H1 (cell line): ENCODE data around the gene SLAMF1. TPM values are rescaled to one million over a fixed set of nuclear protein-coding genes. Genes with fewer than 3 reads are reported as not detected.

ENCODE experiments used
- CTCF ChIA-PET: fragments of 300-600 bp; sonication (Branson Sonifier 250); formaldehyde crosslinking; loops from one replicate; lab custom pipeline; 2021; ENCODE audit not compliant: partially characterized antibody; lab: Charles Lee
- POLR2A ChIA-PET: fragments of 300-600 bp; sonication (Branson Sonifier 250); formaldehyde crosslinking; loops from one replicate; lab custom pipeline; 2021; ENCODE audit warnings: inconsistent platforms; ENCODE audit not compliant: partially characterized antibody; lab: Charles Lee
- DNase-seq, 2 experiments: peaks; one replicate each; pipeline versions ENCODE4 v3.0.0 to v3.0.0-alpha.2; 2010 to 2022; ENCODE audit warnings: low spot score in 2 of 2, low read depth in 1 of 2, mixed read lengths in 1 of 2
- FAIRE-seq: peaks from 2 replicates; lab custom pipeline; 2011; peaks lifted over from hg19 to GRCh38; lab: Jason Lieb, UNC
- H2AFZ ChIP-seq: 2 replicates; pipeline ENCODE4 v1.8.1; 2012; ENCODE audit warnings: low read length, inconsistent platforms
- H2AK5ac ChIP-seq: 2 replicates; pipeline ENCODE4 v1.6.1; 2013; ENCODE audit warnings: low read depth, low read length
- H2BK120ac ChIP-seq: replicated peaks from 2 replicates; pipeline ENCODE3; 2013; ENCODE audit warnings: low read depth, low read length, inconsistent platforms
- H2BK12ac ChIP-seq: 2 replicates; pipeline ENCODE4 v1.6.1; 2013; ENCODE audit warnings: low read depth, low read length
- H2BK15ac ChIP-seq: 2 replicates; pipeline ENCODE4 v1.6.1; 2013; ENCODE audit warnings: low read length
- H2BK20ac ChIP-seq: 2 replicates; pipeline ENCODE4 v1.6.1; 2013; ENCODE audit warnings: low read length
- H2BK5ac ChIP-seq: 2 replicates; pipeline ENCODE4 v1.6.1; 2013; ENCODE audit warnings: low read depth, low read length
- H3K14ac ChIP-seq: 2 replicates; pipeline ENCODE4 v1.6.1; 2013; ENCODE audit warnings: inconsistent platforms; ENCODE audit not compliant: insufficient read length
- H3K18ac ChIP-seq: 2 replicates; pipeline ENCODE4 v1.6.1; 2013; ENCODE audit warnings: low read length; ENCODE audit errors: extremely low read depth
- H3K23ac ChIP-seq: 2 replicates; pipeline ENCODE4 v1.6.1; 2013; ENCODE audit warnings: inconsistent platforms; ENCODE audit not compliant: insufficient read length
- H3K23me2 ChIP-seq: 2 replicates; pipeline ENCODE4 v1.6.1; 2013; ENCODE audit warnings: low read depth, low read length
- H3K27ac ChIP-seq: 2 replicates; pipeline ENCODE4 v1.6.1; 2011; ENCODE audit warnings: low read depth, low read length, inconsistent platforms
- H3K27me3 ChIP-seq, 4 experiments: replicated peaks in 1 of 4; 1 replicate in 1 of 4; 2 replicates in 3 of 4; pipeline versions ENCODE4 v1.6.1 to v1.8.1; 2011 to 2013; ENCODE audit warnings: low read length in 3 of 4, mild to moderate bottlenecking in 3 of 4, inconsistent platforms in 2 of 4, mixed read lengths in 2 of 4, moderate library complexity in 1 of 4; ENCODE audit not compliant: control insufficient read depth in 3 of 4, insufficient read depth in 3 of 4; ENCODE audit errors: extremely low read depth in 1 of 4
- H3K36me3 ChIP-seq, 4 experiments: 2 replicates each; pipeline versions ENCODE4 v1.6.1 to v1.8.1; 2011 to 2013; ENCODE audit warnings: mild to moderate bottlenecking in 4 of 4, low read length in 3 of 4, moderate library complexity in 2 of 4, control low read depth in 1 of 4, inconsistent platforms in 1 of 4; ENCODE audit not compliant: insufficient read depth in 4 of 4, control insufficient read depth in 2 of 4
- H3K4ac ChIP-seq: replicated peaks from 2 replicates; pipeline ENCODE3; 2013; ENCODE audit warnings: low read length, low read depth, mixed read lengths, inconsistent platforms; ENCODE audit not compliant: insufficient read length
- H3K4me1 ChIP-seq, 4 experiments: replicated peaks in 1 of 4; 1 replicate in 1 of 4; 2 replicates in 3 of 4; pipeline versions ENCODE4 v1.6.1 to v1.8.1; 2011 to 2013; ENCODE audit warnings: low read length in 3 of 4, inconsistent platforms in 2 of 4, mixed read lengths in 1 of 4; ENCODE audit not compliant: insufficient read depth in 4 of 4, control insufficient read depth in 3 of 4
- H3K4me2 ChIP-seq, 2 experiments: 2 replicates each; pipeline versions ENCODE4 v1.6.1 to v1.8.1; 2011 to 2013; ENCODE audit warnings: low read depth in 2 of 2, low read length in 2 of 2, control low read depth in 1 of 2, inconsistent platforms in 1 of 2, mild to moderate bottlenecking in 1 of 2; ENCODE audit not compliant: insufficient read depth in 1 of 2
- H3K4me3 ChIP-seq, 4 experiments: fragments of 200-600, 300-600 bp in 1 of 4; sonication (generic), shearing (Covaris generic), sonication (Bioruptor Twin) in 1 of 4; 2 replicates each; pipeline versions ENCODE4 v1.5.1 to v1.8.1; 2011 to 2016; ENCODE audit warnings: low read length in 4 of 4, low read depth in 3 of 4, control low read depth in 2 of 4, inconsistent platforms in 2 of 4, mild to moderate bottlenecking in 2 of 4, mixed read lengths in 1 of 4, moderate library complexity in 1 of 4; ENCODE audit not compliant: insufficient read depth in 2 of 4; ENCODE audit errors: extremely low read depth in 1 of 4
- H3K56ac ChIP-seq: replicated peaks from 2 replicates; pipeline ENCODE3; 2013; ENCODE audit warnings: low read depth, mild to moderate bottlenecking, mixed read lengths, low read length, inconsistent platforms; ENCODE audit not compliant: insufficient read length
- H3K79me1 ChIP-seq: 2 replicates; pipeline ENCODE4 v1.6.1; 2013; ENCODE audit warnings: low read depth, low read length, control low read depth
- H3K79me2 ChIP-seq, 2 experiments: 2 replicates each; pipeline versions ENCODE4 v1.6.1 to v1.8.1; 2012 to 2013; ENCODE audit warnings: low read length in 2 of 2, mild to moderate bottlenecking in 2 of 2, inconsistent platforms in 1 of 2; ENCODE audit not compliant: insufficient read depth in 2 of 2, control insufficient read depth in 1 of 2
- H3K9ac ChIP-seq, 4 experiments: replicated peaks in 1 of 4; 1 replicate in 1 of 4; 2 replicates in 3 of 4; pipeline versions ENCODE4 v1.6.1 to v1.8.1; 2011 to 2013; ENCODE audit warnings: low read depth in 3 of 4, low read length in 3 of 4, control low read depth in 2 of 4, mild to moderate bottlenecking in 2 of 4, moderate library complexity in 2 of 4, inconsistent platforms in 1 of 4; ENCODE audit errors: extremely low read depth in 1 of 4
- H3K9me3 ChIP-seq, 2 experiments: 2 replicates each; pipeline versions ENCODE4 v1.6.1 to v1.8.1; 2012 to 2013; ENCODE audit warnings: mild to moderate bottlenecking in 2 of 2, moderate library complexity in 2 of 2, control low read depth in 1 of 2, inconsistent platforms in 1 of 2, low read depth in 1 of 2, low read length in 1 of 2, mixed read lengths in 1 of 2; ENCODE audit not compliant: insufficient read depth in 2 of 2
- H4K20me1 ChIP-seq, 2 experiments: replicated peaks in 1 of 2; 2 replicates each; pipeline versions ENCODE3 to v1.8.1; 2011 to 2013; ENCODE audit warnings: inconsistent platforms in 2 of 2, low read length in 2 of 2, mild to moderate bottlenecking in 1 of 2; ENCODE audit not compliant: insufficient read depth in 2 of 2, control insufficient read depth in 1 of 2
- H4K5ac ChIP-seq: 2 replicates; pipeline ENCODE4 v1.6.1; 2013; ENCODE audit warnings: low read length, low read depth, mixed read lengths, inconsistent platforms; ENCODE audit not compliant: insufficient read length
- H4K8ac ChIP-seq: 2 replicates; pipeline ENCODE4 v1.8.0; 2013; ENCODE audit warnings: mild to moderate bottlenecking, moderate library complexity, low read length, inconsistent platforms; ENCODE audit not compliant: insufficient read depth; ENCODE audit errors: extremely low read depth
- H4K91ac ChIP-seq: replicated peaks from 2 replicates; pipeline ENCODE3; 2013; ENCODE audit warnings: low read length, mixed read lengths, inconsistent platforms; ENCODE audit not compliant: insufficient read length
- BACH1 ChIP-seq: IDR thresholded peaks from 2 replicates; pipeline ENCODE4 v1.6.1; 2012; ENCODE audit warnings: low read length, improper control_type of control experiment
- BRCA1 ChIP-seq: IDR thresholded peaks from 2 replicates; pipeline ENCODE4 v1.6.1; 2012; ENCODE audit warnings: low read depth, low read length, improper control_type of control experiment
- CHD1 ChIP-seq: IDR thresholded peaks from 2 replicates; pipeline ENCODE4 v1.6.1; 2012; ENCODE audit warnings: low read depth, low read length, improper control_type of control experiment
- CREB1 ChIP-seq: IDR thresholded peaks from 2 replicates; pipeline ENCODE4 v1.6.1; 2012; ENCODE audit warnings: inconsistent platforms
- E2F6 ChIP-seq: IDR thresholded peaks from 2 replicates; pipeline ENCODE4 v1.6.1; 2012; ENCODE audit warnings: inconsistent platforms
- EGR1 ChIP-seq: IDR thresholded peaks from 2 replicates; pipeline ENCODE4 v1.6.1; 2011; ENCODE audit warnings: low read depth, low read length, borderline replicate concordance
- FOSL1 ChIP-seq: IDR thresholded peaks from 2 replicates; pipeline ENCODE4 v1.6.1; 2011; ENCODE audit warnings: mild to moderate bottlenecking, low read depth, low read length, moderate library complexity; ENCODE audit not compliant: insufficient read depth
- JUND ChIP-seq: IDR thresholded peaks from 2 replicates; pipeline ENCODE4 v1.6.1; 2011; ENCODE audit warnings: mild to moderate bottlenecking, improper control_type of control experiment, low read length
- PHF8 ChIP-seq: fragments of 200-600 bp; sonication (generic); conservative IDR thresholded peaks from 2 replicates; pipeline ENCODE4 v1.7.1; 2012; ENCODE audit warnings: low read depth, mild to moderate bottlenecking, inconsistent platforms, low read length, moderate library complexity
- POLR2A ChIP-seq, 2 experiments: IDR thresholded peaks; 1 replicate in 1 of 2; 2 replicates in 1 of 2; pipeline ENCODE4 v1.6.1; 2011; ENCODE audit warnings: low read depth in 2 of 2, low read length in 2 of 2, mild to moderate bottlenecking in 2 of 2; ENCODE audit errors: control extremely low read depth in 1 of 2
- SIRT6 ChIP-seq: IDR thresholded peaks from one replicate; pipeline ENCODE4 v1.7.1; 2012; ENCODE audit warnings: low read length, inconsistent platforms
- SIX5 ChIP-seq: IDR thresholded peaks from 2 replicates; pipeline ENCODE4 v1.6.1; 2011; ENCODE audit warnings: mild to moderate bottlenecking, low read depth, low read length
- SP2 ChIP-seq: IDR thresholded peaks from 2 replicates; pipeline ENCODE4 v1.6.1; 2012; ENCODE audit warnings: mild to moderate bottlenecking, low read length, inconsistent platforms
- SUZ12 ChIP-seq: fragments of 200-600 bp; sonication (generic); IDR thresholded peaks from 2 replicates; pipeline ENCODE4 v1.6.1; 2012; ENCODE audit warnings: mild to moderate bottlenecking, inconsistent platforms, low read length, moderate library complexity, mixed read lengths
- YY1 ChIP-seq: IDR thresholded peaks from 2 replicates; pipeline ENCODE4 v1.6.1; 2011; ENCODE audit warnings: low read depth, mild to moderate bottlenecking, low read length
- WGBS, 2 experiments: shearing (Covaris generic) in 1 of 2; methylation state at CpG; one replicate each; pipeline versions ENCODE4 v1.1.6 to v1.1.7; 2013 to 2015; ENCODE audit warnings: low lambda C conversion rate in 2 of 2, mixed read lengths in 2 of 2, inconsistent platforms in 1 of 2, low coverage in 1 of 2, missing lambda C conversion rate in 1 of 2; ENCODE audit not compliant: insufficient replicate concordance in 2 of 2, insufficient coverage in 1 of 2, insufficient read length in 1 of 2; ENCODE audit errors: extremely low coverage in 1 of 2, missing lambda C conversion rate in 1 of 2; 5-methylcytosine and 5-hydroxymethylcytosine counted together
- polyA plus RNA-seq, 7 experiments: library from polyadenylated mRNA; depleted of rRNA in 3 of 7; stranded (reverse) in 5 of 7; unstranded in 2 of 7; fragments of >200 nt in 5 of 7; fragments of 200-250 nt in 2 of 7; gene quantifications; 1 replicate in 5 of 7; 2 replicates in 1 of 7; 4 replicates in 1 of 7; pipeline versions ENCODE4 v1.2.1 to v1.2.3, GENCODE V29; 2011 to 2013; ENCODE audit warnings: missing spikeins in 2 of 7, mixed read lengths in 2 of 7
- total RNA-seq: library from RNA; stranded (reverse); fragmentation: NEBNext Ultra II Directional; extraction: Animal tissue kit (Norgen Biotek cat#: 25700); gene quantifications from 2 replicates; pipeline ENCODE4 v1.2.1, GENCODE V29; 2021

SLAMF1 gene
- total and polyA plus RNA-seq, 2 of the 8 experiments (the other 6 are each of a cell fraction or from before 2014, with no cell fraction given), result not detected

GRCh38 chr1:160578525-160579191, 68.2 kb downstream of the SLAMF1 start:
- Histone ChIP-seq H2AFZ (no peak overlapping the region), H3K23ac (no peak overlapping the region), H3K9me3 (no peaks in the 10 kb centered on the region), H3K14ac (no peak overlapping the region), H3K56ac (no peak overlapping the region), H2BK15ac (no peak overlapping the region), H2BK12ac (no peak overlapping the region), H4K91ac (no peak overlapping the region), H2BK120ac (no peak overlapping the region), H2AK5ac (no peak overlapping the region), H3K36me3 (no peaks in the 10 kb centered on the region), H3K23me2 (no peaks in the 10 kb centered on the region), H3K27me3 (no peaks in the 10 kb centered on the region), H2BK20ac (no peak overlapping the region), H2BK5ac (no peak overlapping the region), H3K4me2 (no peak overlapping the region), H4K8ac (no peak overlapping the region), H3K4me3 (no peak overlapping the region), H3K18ac (no peak overlapping the region), H3K9ac (no peak overlapping the region), H3K27ac (no peak overlapping the region), H3K4me1 (no peaks in the 10 kb centered on the region), H4K20me1 (no peaks in the 10 kb centered on the region), H3K79me2 (no peaks in the 10 kb centered on the region), H4K5ac (no peak overlapping the region), H3K4ac (no peak overlapping the region), H3K79me1 (no peaks in the 10 kb centered on the region)
- ChIA-PET POLR2A (no interaction called here), CTCF (interaction anchor here (1.2 kb wide), 2 partner anchors 12 to 127 kb away, joined by 3 read pairs; no protein-coding TSS in a partner anchor)
- FAIRE-seq (no peak), DNase-seq (no peak)
- 56% methylated on average over 3 of the region's 3 CpGs; no CpG with 5 or more reads in 1 of the 2 experiments for WGBS, 2 experiments
- TF ChIP-seq FOSL1 (no peak), SP2 (no peak), CHD1 (no peak), BRCA1 (no peak), JUND (no peak), SUZ12 (no peak), PHF8 (no peak), CREB1 (no peak), EGR1 (no peak), BACH1 (no peak), E2F6 (no peak), YY1 (no peak), POLR2A (IDR thresholded peaks at IDR 0.05; ENCODE audit: control extremely low read depth in 1 of 2, low read depth in 2 of 2, low read length in 2 of 2) (no peak), SIX5 (no peak), SIRT6 (no peak)
